H1 (cell line): ENCODE measurements around the gene SYNGR3. TPM values are rescaled to one million over a fixed set of nuclear protein-coding genes. Genes with fewer than 3 reads are reported as not detected.

Experiments
- CTCF ChIA-PET: fragments of 300-600 bp; sonication (Branson Sonifier 250); formaldehyde crosslinking; loops from one replicate; lab custom pipeline; 2021; ENCODE audit not compliant: partially characterized antibody; lab: Charles Lee
- POLR2A ChIA-PET: fragments of 300-600 bp; sonication (Branson Sonifier 250); formaldehyde crosslinking; loops from one replicate; lab custom pipeline; 2021; ENCODE audit warnings: inconsistent platforms; ENCODE audit not compliant: partially characterized antibody; lab: Charles Lee
- DNase-seq, 2 experiments: peaks; one replicate each; pipeline versions ENCODE4 v3.0.0 to v3.0.0-alpha.2; 2010 to 2022; ENCODE audit warnings: low spot score in 2 of 2, low read depth in 1 of 2, mixed read lengths in 1 of 2
- FAIRE-seq: peaks from 2 replicates; lab custom pipeline; 2011; peaks lifted over from hg19 to GRCh38; lab: Jason Lieb, UNC
- H2AFZ ChIP-seq: 2 replicates; pipeline ENCODE4 v1.8.1; 2012; ENCODE audit warnings: low read length, inconsistent platforms
- H2AK5ac ChIP-seq: 2 replicates; pipeline ENCODE4 v1.6.1; 2013; ENCODE audit warnings: low read depth, low read length
- H2BK120ac ChIP-seq: replicated peaks from 2 replicates; pipeline ENCODE3; 2013; ENCODE audit warnings: low read depth, low read length, inconsistent platforms
- H2BK12ac ChIP-seq: 2 replicates; pipeline ENCODE4 v1.6.1; 2013; ENCODE audit warnings: low read depth, low read length
- H2BK15ac ChIP-seq: 2 replicates; pipeline ENCODE4 v1.6.1; 2013; ENCODE audit warnings: low read length
- H2BK20ac ChIP-seq: 2 replicates; pipeline ENCODE4 v1.6.1; 2013; ENCODE audit warnings: low read length
- H2BK5ac ChIP-seq: 2 replicates; pipeline ENCODE4 v1.6.1; 2013; ENCODE audit warnings: low read depth, low read length
- H3K14ac ChIP-seq: 2 replicates; pipeline ENCODE4 v1.6.1; 2013; ENCODE audit warnings: inconsistent platforms; ENCODE audit not compliant: insufficient read length
- H3K18ac ChIP-seq: 2 replicates; pipeline ENCODE4 v1.6.1; 2013; ENCODE audit warnings: low read length; ENCODE audit errors: extremely low read depth
- H3K23ac ChIP-seq: 2 replicates; pipeline ENCODE4 v1.6.1; 2013; ENCODE audit warnings: inconsistent platforms; ENCODE audit not compliant: insufficient read length
- H3K23me2 ChIP-seq: 2 replicates; pipeline ENCODE4 v1.6.1; 2013; ENCODE audit warnings: low read depth, low read length
- H3K27ac ChIP-seq: 2 replicates; pipeline ENCODE4 v1.6.1; 2011; ENCODE audit warnings: low read depth, low read length, inconsistent platforms
- H3K27me3 ChIP-seq, 4 experiments: replicated peaks in 1 of 4; 1 replicate in 1 of 4; 2 replicates in 3 of 4; pipeline versions ENCODE4 v1.6.1 to v1.8.1; 2011 to 2013; ENCODE audit warnings: low read length in 3 of 4, mild to moderate bottlenecking in 3 of 4, inconsistent platforms in 2 of 4, mixed read lengths in 2 of 4, moderate library complexity in 1 of 4; ENCODE audit not compliant: control insufficient read depth in 3 of 4, insufficient read depth in 3 of 4; ENCODE audit errors: extremely low read depth in 1 of 4
- H3K36me3 ChIP-seq, 4 experiments: 2 replicates each; pipeline versions ENCODE4 v1.6.1 to v1.8.1; 2011 to 2013; ENCODE audit warnings: mild to moderate bottlenecking in 4 of 4, low read length in 3 of 4, moderate library complexity in 2 of 4, control low read depth in 1 of 4, inconsistent platforms in 1 of 4; ENCODE audit not compliant: insufficient read depth in 4 of 4, control insufficient read depth in 2 of 4
- H3K4ac ChIP-seq: replicated peaks from 2 replicates; pipeline ENCODE3; 2013; ENCODE audit warnings: low read length, low read depth, mixed read lengths, inconsistent platforms; ENCODE audit not compliant: insufficient read length
- H3K4me1 ChIP-seq, 4 experiments: replicated peaks in 1 of 4; 1 replicate in 1 of 4; 2 replicates in 3 of 4; pipeline versions ENCODE4 v1.6.1 to v1.8.1; 2011 to 2013; ENCODE audit warnings: low read length in 3 of 4, inconsistent platforms in 2 of 4, mixed read lengths in 1 of 4; ENCODE audit not compliant: insufficient read depth in 4 of 4, control insufficient read depth in 3 of 4
- H3K4me2 ChIP-seq, 2 experiments: 2 replicates each; pipeline versions ENCODE4 v1.6.1 to v1.8.1; 2011 to 2013; ENCODE audit warnings: low read depth in 2 of 2, low read length in 2 of 2, control low read depth in 1 of 2, inconsistent platforms in 1 of 2, mild to moderate bottlenecking in 1 of 2; ENCODE audit not compliant: insufficient read depth in 1 of 2
- H3K4me3 ChIP-seq, 4 experiments: fragments of 200-600, 300-600 bp in 1 of 4; sonication (generic), shearing (Covaris generic), sonication (Bioruptor Twin) in 1 of 4; 2 replicates each; pipeline versions ENCODE4 v1.5.1 to v1.8.1; 2011 to 2016; ENCODE audit warnings: low read length in 4 of 4, low read depth in 3 of 4, control low read depth in 2 of 4, inconsistent platforms in 2 of 4, mild to moderate bottlenecking in 2 of 4, mixed read lengths in 1 of 4, moderate library complexity in 1 of 4; ENCODE audit not compliant: insufficient read depth in 2 of 4; ENCODE audit errors: extremely low read depth in 1 of 4
- H3K56ac ChIP-seq: replicated peaks from 2 replicates; pipeline ENCODE3; 2013; ENCODE audit warnings: low read depth, mild to moderate bottlenecking, mixed read lengths, low read length, inconsistent platforms; ENCODE audit not compliant: insufficient read length
- H3K79me1 ChIP-seq: 2 replicates; pipeline ENCODE4 v1.6.1; 2013; ENCODE audit warnings: low read depth, low read length, control low read depth
- H3K79me2 ChIP-seq, 2 experiments: 2 replicates each; pipeline versions ENCODE4 v1.6.1 to v1.8.1; 2012 to 2013; ENCODE audit warnings: low read length in 2 of 2, mild to moderate bottlenecking in 2 of 2, inconsistent platforms in 1 of 2; ENCODE audit not compliant: insufficient read depth in 2 of 2, control insufficient read depth in 1 of 2
- H3K9ac ChIP-seq, 4 experiments: replicated peaks in 1 of 4; 1 replicate in 1 of 4; 2 replicates in 3 of 4; pipeline versions ENCODE4 v1.6.1 to v1.8.1; 2011 to 2013; ENCODE audit warnings: low read depth in 3 of 4, low read length in 3 of 4, control low read depth in 2 of 4, mild to moderate bottlenecking in 2 of 4, moderate library complexity in 2 of 4, inconsistent platforms in 1 of 4; ENCODE audit errors: extremely low read depth in 1 of 4
- H3K9me3 ChIP-seq, 2 experiments: 2 replicates each; pipeline versions ENCODE4 v1.6.1 to v1.8.1; 2012 to 2013; ENCODE audit warnings: mild to moderate bottlenecking in 2 of 2, moderate library complexity in 2 of 2, control low read depth in 1 of 2, inconsistent platforms in 1 of 2, low read depth in 1 of 2, low read length in 1 of 2, mixed read lengths in 1 of 2; ENCODE audit not compliant: insufficient read depth in 2 of 2
- H4K20me1 ChIP-seq, 2 experiments: replicated peaks in 1 of 2; 2 replicates each; pipeline versions ENCODE3 to v1.8.1; 2011 to 2013; ENCODE audit warnings: inconsistent platforms in 2 of 2, low read length in 2 of 2, mild to moderate bottlenecking in 1 of 2; ENCODE audit not compliant: insufficient read depth in 2 of 2, control insufficient read depth in 1 of 2
- H4K5ac ChIP-seq: 2 replicates; pipeline ENCODE4 v1.6.1; 2013; ENCODE audit warnings: low read length, low read depth, mixed read lengths, inconsistent platforms; ENCODE audit not compliant: insufficient read length
- H4K8ac ChIP-seq: 2 replicates; pipeline ENCODE4 v1.8.0; 2013; ENCODE audit warnings: mild to moderate bottlenecking, moderate library complexity, low read length, inconsistent platforms; ENCODE audit not compliant: insufficient read depth; ENCODE audit errors: extremely low read depth
- H4K91ac ChIP-seq: replicated peaks from 2 replicates; pipeline ENCODE3; 2013; ENCODE audit warnings: low read length, mixed read lengths, inconsistent platforms; ENCODE audit not compliant: insufficient read length
- BCL11A ChIP-seq, 2 experiments: IDR thresholded peaks; one replicate each; pipeline ENCODE4 v1.6.1; 2011; ENCODE audit warnings: low read depth in 2 of 2, low read length in 2 of 2, mild to moderate bottlenecking in 2 of 2
- CREB1 ChIP-seq: IDR thresholded peaks from 2 replicates; pipeline ENCODE4 v1.6.1; 2012; ENCODE audit warnings: inconsistent platforms
- EP300 ChIP-seq, 2 experiments: IDR thresholded peaks; 1 replicate in 1 of 2; 2 replicates in 1 of 2; pipeline ENCODE4 v1.6.1; 2011 to 2012; ENCODE audit warnings: low read depth in 2 of 2, low read length in 2 of 2, mild to moderate bottlenecking in 2 of 2, borderline replicate concordance in 1 of 2, inconsistent platforms in 1 of 2, moderate library complexity in 1 of 2
- JUN ChIP-seq: IDR thresholded peaks from 2 replicates; pipeline ENCODE4 v1.6.1; 2011; ENCODE audit warnings: low read depth, mild to moderate bottlenecking, improper control_type of control experiment, low read length
- KDM1A ChIP-seq: fragments of 200-600, 300-600 bp; sonication (generic); IDR thresholded peaks from 2 replicates; pipeline ENCODE4 v1.7.1; 2016; ENCODE audit warnings: mild to moderate bottlenecking, low read length, borderline replicate concordance
- NANOG ChIP-seq: IDR thresholded peaks from 2 replicates; pipeline ENCODE4 v1.6.1; 2011; ENCODE audit warnings: low read length, low read depth, mild to moderate bottlenecking, inconsistent platforms; ENCODE audit not compliant: insufficient read depth, poor library complexity, severe bottlenecking
- TAF1 ChIP-seq: IDR thresholded peaks from 2 replicates; pipeline ENCODE4 v1.6.1; 2011; ENCODE audit warnings: mild to moderate bottlenecking, low read depth, low read length
- WGBS, 2 experiments: shearing (Covaris generic) in 1 of 2; methylation state at CpG; one replicate each; pipeline versions ENCODE4 v1.1.6 to v1.1.7; 2013 to 2015; ENCODE audit warnings: low lambda C conversion rate in 2 of 2, mixed read lengths in 2 of 2, inconsistent platforms in 1 of 2, low coverage in 1 of 2, missing lambda C conversion rate in 1 of 2; ENCODE audit not compliant: insufficient replicate concordance in 2 of 2, insufficient coverage in 1 of 2, insufficient read length in 1 of 2; ENCODE audit errors: extremely low coverage in 1 of 2, missing lambda C conversion rate in 1 of 2; 5-methylcytosine and 5-hydroxymethylcytosine counted together
- polyA plus RNA-seq, 7 experiments: library from polyadenylated mRNA; depleted of rRNA in 3 of 7; stranded (reverse) in 5 of 7; unstranded in 2 of 7; fragments of >200 nt in 5 of 7; fragments of 200-250 nt in 2 of 7; gene quantifications; 1 replicate in 5 of 7; 2 replicates in 1 of 7; 4 replicates in 1 of 7; pipeline versions ENCODE4 v1.2.1 to v1.2.3, GENCODE V29; 2011 to 2013; ENCODE audit warnings: missing spikeins in 2 of 7, mixed read lengths in 2 of 7
- total RNA-seq: library from RNA; stranded (reverse); fragmentation: NEBNext Ultra II Directional; extraction: Animal tissue kit (Norgen Biotek cat#: 25700); gene quantifications from 2 replicates; pipeline ENCODE4 v1.2.1, GENCODE V29; 2021
- TF ChIP-seq, protein P1 (sequence below), 3 experiments: IDR thresholded peaks; 1 replicate in 2 of 3; 2 replicates in 1 of 3; pipeline versions ENCODE4 v1.5.1 to v1.6.1; 2011; ENCODE audit warnings: low read length in 3 of 3, mild to moderate bottlenecking in 3 of 3, inconsistent platforms in 2 of 3, low read depth in 1 of 3, moderate library complexity in 1 of 3; ENCODE audit not compliant: insufficient read depth in 1 of 3; ENCODE audit errors: control extremely low read depth in 1 of 3

SYNGR3 gene
- total and polyA plus RNA-seq, 2 of the 8 experiments (the other 6 are each of a cell fraction or from before 2014, with no cell fraction given) = 36.2 to 49.9 TPM

DNA sequence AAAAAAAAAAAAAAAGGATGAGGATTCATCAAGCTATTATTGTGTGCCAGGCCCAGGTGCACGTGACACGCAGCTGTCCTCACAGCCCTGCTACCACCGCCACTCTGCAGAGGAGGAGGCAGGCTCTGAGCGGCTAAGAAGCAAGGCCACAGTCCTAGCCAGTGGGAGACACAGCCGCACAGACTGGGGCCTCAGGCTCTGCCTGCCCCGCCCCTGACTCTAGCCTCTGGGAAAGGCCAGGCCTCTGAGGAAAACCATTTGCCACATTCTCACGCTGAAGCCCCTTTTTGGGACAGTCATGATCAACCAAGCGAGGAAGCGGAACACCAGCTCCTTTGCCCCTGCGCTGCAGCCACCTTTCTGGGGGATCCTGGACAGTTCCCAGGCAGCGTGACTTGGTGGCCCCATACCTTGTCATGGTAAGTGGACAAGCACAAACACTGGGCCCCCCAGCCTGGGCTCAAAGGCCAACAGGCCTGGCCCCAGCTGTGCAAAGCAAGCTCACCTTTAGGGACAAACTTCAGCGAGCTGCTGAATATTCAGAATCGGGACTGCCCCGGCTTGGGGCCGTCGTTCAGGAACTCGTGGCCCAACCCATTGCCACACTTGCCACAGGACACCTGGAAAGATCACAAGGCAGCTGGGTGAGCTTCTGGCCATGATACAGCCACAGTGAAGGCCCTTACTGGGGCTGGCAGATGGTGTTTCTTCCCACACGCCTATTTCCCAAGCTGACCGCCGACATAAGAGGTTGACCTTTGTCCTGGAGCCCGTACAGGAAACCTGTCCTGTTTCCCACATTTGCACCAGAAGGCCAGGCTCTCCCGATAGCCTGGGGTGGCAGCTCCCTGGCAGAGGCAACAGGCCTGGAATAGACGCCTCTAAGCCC lies 49.3 kb upstream of the SYNGR3 start:
- peaks cover 4 to 12% (median 8%) of the 10 kb centered on the region in 4 experiments; a peak in 5 of 8 replicates for H3K36me3 ChIP-seq
- H2BK5ac ChIP-seq = no peak overlapping the region
- no peaks in the 10 kb centered on the region for H3K9me3 ChIP-seq
- H2AK5ac ChIP-seq = no peak overlapping the region
- CTCF ChIA-PET = interaction anchor here (0.6 to 6.3 kb wide), 19 partner anchors 9 to 1698 kb away, joined by 3 to 62 read pairs (median 5); partner anchors contain the start of genes MEIOB and RPL3L
- peaks cover 0 to 8% (median 6%) of the 10 kb centered on the region in 4 experiments; a peak in 5 of 7 replicates for H3K4me1 ChIP-seq
- H3K14ac ChIP-seq = no peak overlapping the region
- peaks cover 6% of the 10 kb centered on the region; the same call in 1 of the 2 replicates for H3K23me2 ChIP-seq
- H4K91ac ChIP-seq = no peak overlapping the region
- no peak overlapping the region for H2BK20ac ChIP-seq
- H3K23ac ChIP-seq = no peak overlapping the region
- POLR2A ChIA-PET = interaction anchor here (0.6 to 11.7 kb wide), 6 partner anchors 8 to 971 kb away, joined by 3 to 336 read pairs (median 4); partner anchors contain the start of genes GFER, NDUFB10, RNF151 and RPL3L
- H2AFZ ChIP-seq = no peak overlapping the region
- H3K79me1 ChIP-seq = no peaks in the 10 kb centered on the region
- no peak overlapping the region for H2BK12ac ChIP-seq
- no peak overlapping the region; a peak in 1 of 7 replicates for H3K9ac ChIP-seq
- FAIRE-seq (no peak), DNase-seq (no peak)
- H2BK120ac ChIP-seq = no peak overlapping the region
- H3K4ac ChIP-seq = no peak overlapping the region
- no peak overlapping the region for H3K4me3 ChIP-seq
- no peak overlapping the region for H3K56ac ChIP-seq
- H4K20me1 ChIP-seq = peaks cover 0 to 4% of the 10 kb centered on the region in 2 experiments
- H3K27ac ChIP-seq = no peak overlapping the region
- H3K79me2 ChIP-seq = no peaks in the 10 kb centered on the region
- H4K8ac ChIP-seq = peak overlapping the region; percentile 76; the same call in 1 of the 2 replicates
- no peak overlapping the region for H2BK15ac ChIP-seq
- 94% methylated on average over 22 of the region's 23 CpGs; no CpG with 5 or more reads in 1 of the 2 experiments for WGBS, 2 experiments
- H4K5ac ChIP-seq = no peak overlapping the region
- H3K18ac ChIP-seq = no peak overlapping the region
- no peak overlapping the region for H3K4me2 ChIP-seq
- peaks cover 0 to 2% (median 0%) of the 10 kb centered on the region in 4 experiments; a peak in 1 of 7 replicates for H3K27me3 ChIP-seq
- TF ChIP-seq CREB1 = no peak
- TF ChIP-seq TAF1 = no peak
- TF ChIP-seq NANOG = no peak
- TF ChIP-seq, protein P1, sequence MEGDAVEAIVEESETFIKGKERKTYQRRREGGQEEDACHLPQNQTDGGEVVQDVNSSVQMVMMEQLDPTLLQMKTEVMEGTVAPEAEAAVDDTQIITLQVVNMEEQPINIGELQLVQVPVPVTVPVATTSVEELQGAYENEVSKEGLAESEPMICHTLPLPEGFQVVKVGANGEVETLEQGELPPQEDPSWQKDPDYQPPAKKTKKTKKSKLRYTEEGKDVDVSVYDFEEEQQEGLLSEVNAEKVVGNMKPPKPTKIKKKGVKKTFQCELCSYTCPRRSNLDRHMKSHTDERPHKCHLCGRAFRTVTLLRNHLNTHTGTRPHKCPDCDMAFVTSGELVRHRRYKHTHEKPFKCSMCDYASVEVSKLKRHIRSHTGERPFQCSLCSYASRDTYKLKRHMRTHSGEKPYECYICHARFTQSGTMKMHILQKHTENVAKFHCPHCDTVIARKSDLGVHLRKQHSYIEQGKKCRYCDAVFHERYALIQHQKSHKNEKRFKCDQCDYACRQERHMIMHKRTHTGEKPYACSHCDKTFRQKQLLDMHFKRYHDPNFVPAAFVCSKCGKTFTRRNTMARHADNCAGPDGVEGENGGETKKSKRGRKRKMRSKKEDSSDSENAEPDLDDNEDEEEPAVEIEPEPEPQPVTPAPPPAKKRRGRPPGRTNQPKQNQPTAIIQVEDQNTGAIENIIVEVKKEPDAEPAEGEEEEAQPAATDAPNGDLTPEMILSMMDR (IDR thresholded peaks at IDR 0.05; ENCODE audit: control extremely low read depth in 1 of 3, insufficient read depth in 1 of 3, low read depth in 1 of 3, low read length in 3 of 3) = no peak
- no peak for TF ChIP-seq JUN
- no peak for TF ChIP-seq BCL11A (IDR thresholded peaks at IDR 0.05; ENCODE audit: low read depth in 2 of 2, low read length in 2 of 2)
- no peak for TF ChIP-seq EP300 (IDR thresholded peaks at IDR 0.05; ENCODE audit: borderline replicate concordance in 1 of 2, low read depth in 2 of 2, low read length in 2 of 2)
- TF ChIP-seq KDM1A = no peak
